H1 (cell line): ENCODE measurements around the gene TAPT1. TPM values are rescaled to one million over a fixed set of nuclear protein-coding genes. Genes with fewer than 3 reads are reported as not detected.

Experiments
- BCL11A ChIP-seq, 2 experiments: IDR thresholded peaks; one replicate each; pipeline ENCODE4 v1.6.1; 2011; ENCODE audit warnings: low read depth in 2 of 2, low read length in 2 of 2, mild to moderate bottlenecking in 2 of 2
- FOSL1 ChIP-seq: IDR thresholded peaks from 2 replicates; pipeline ENCODE4 v1.6.1; 2011; ENCODE audit warnings: mild to moderate bottlenecking, low read depth, low read length, moderate library complexity; ENCODE audit not compliant: insufficient read depth
- POLR2A ChIP-seq, 2 experiments: IDR thresholded peaks; 1 replicate in 1 of 2; 2 replicates in 1 of 2; pipeline ENCODE4 v1.6.1; 2011; ENCODE audit warnings: low read depth in 2 of 2, low read length in 2 of 2, mild to moderate bottlenecking in 2 of 2; ENCODE audit errors: control extremely low read depth in 1 of 2
- SUZ12 ChIP-seq: fragments of 200-600 bp; sonication (generic); IDR thresholded peaks from 2 replicates; pipeline ENCODE4 v1.6.1; 2012; ENCODE audit warnings: mild to moderate bottlenecking, inconsistent platforms, low read length, moderate library complexity, mixed read lengths
- polyA plus RNA-seq, 7 experiments: library from polyadenylated mRNA; depleted of rRNA in 3 of 7; stranded (reverse) in 5 of 7; unstranded in 2 of 7; fragments of >200 nt in 5 of 7; fragments of 200-250 nt in 2 of 7; gene quantifications; 1 replicate in 5 of 7; 2 replicates in 1 of 7; 4 replicates in 1 of 7; pipeline versions ENCODE4 v1.2.1 to v1.2.3, GENCODE V29; 2011 to 2013; ENCODE audit warnings: missing spikeins in 2 of 7, mixed read lengths in 2 of 7
- total RNA-seq: library from RNA; stranded (reverse); fragmentation: NEBNext Ultra II Directional; extraction: Animal tissue kit (Norgen Biotek cat#: 25700); gene quantifications from 2 replicates; pipeline ENCODE4 v1.2.1, GENCODE V29; 2021
- TF ChIP-seq, protein P1 (sequence below): IDR thresholded peaks from 2 replicates; pipeline ENCODE4 v1.6.1; 2011; ENCODE audit warnings: low read depth, mild to moderate bottlenecking, low read length; ENCODE audit not compliant: insufficient read depth

The TAPT1 gene
- total and polyA plus RNA-seq, 2 of the 8 experiments (the other 6 are each of a cell fraction or from before 2014, with no cell fraction given): 4.2 to 15.3 TPM

- no peak for TF ChIP-seq POLR2A (IDR thresholded peaks at IDR 0.05; ENCODE audit: control extremely low read depth in 1 of 2, low read depth in 2 of 2, low read length in 2 of 2)
- no peak for TF ChIP-seq BCL11A (IDR thresholded peaks at IDR 0.05; ENCODE audit: low read depth in 2 of 2, low read length in 2 of 2)
- no peak for TF ChIP-seq SUZ12
- no peak for TF ChIP-seq FOSL1
- TF ChIP-seq, protein P1, sequence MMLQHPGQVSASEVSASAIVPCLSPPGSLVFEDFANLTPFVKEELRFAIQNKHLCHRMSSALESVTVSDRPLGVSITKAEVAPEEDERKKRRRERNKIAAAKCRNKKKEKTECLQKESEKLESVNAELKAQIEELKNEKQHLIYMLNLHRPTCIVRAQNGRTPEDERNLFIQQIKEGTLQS: no peak
These were observed 5.4 kb upstream of the TAPT1 start (continued) for GRCh38 chr4:16231570-16232245.
